Astrocyte of the spinal cord (primary cell): Measurements from ENCODE around the gene PPP1R3D.
A peak's percentile ranks its signal among the peaks of the same experiment; 100 is the strongest.

Experiments used
- DNase-seq: peaks from one replicate; pipeline ENCODE4 v3.0.0; 2011; ENCODE audit warnings: low read depth, low spot score
- H3K4me3 ChIP-seq: 2 replicates; pipeline ENCODE4 v1.5.1; 2011; ENCODE audit warnings: low read depth, mild to moderate bottlenecking, low read length, moderate library complexity
- in situ Hi-C: cut with HindIII; loops from 2 replicates; pipeline ENCODE4 v1.10.0; 2017; ENCODE audit warnings: low sequenced_read_pairs
- TF ChIP-seq, protein P1 (sequence below): IDR thresholded peaks from 2 replicates; pipeline ENCODE4 v1.5.1; 2012; ENCODE audit warnings: low read depth, mild to moderate bottlenecking, low read length, inconsistent platforms

The PPP1R3D gene

DNA sequence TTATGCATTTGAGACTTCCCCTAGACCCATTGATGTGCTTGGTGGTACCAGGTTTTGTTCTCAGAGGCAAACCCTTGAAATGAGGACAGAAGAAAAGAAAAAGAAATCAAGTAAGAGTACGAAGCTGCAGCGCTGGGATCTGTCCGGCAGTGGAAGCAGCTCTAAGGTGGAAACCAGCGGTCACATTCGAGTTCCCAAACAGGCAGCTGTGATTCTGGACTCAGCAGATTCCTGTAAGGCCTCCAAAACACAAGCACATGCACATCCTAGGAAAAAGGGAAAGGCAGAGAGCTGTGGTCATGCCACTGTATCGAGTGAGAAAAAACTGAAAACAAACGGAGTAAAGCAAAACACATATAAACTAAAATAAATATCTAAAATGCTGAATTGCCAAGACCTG lies 4.6 kb upstream of the PPP1R3D start:
- in situ Hi-C loops, result no loop called here
- DNase-seq, result no peak
- TF ChIP-seq, protein P1, sequence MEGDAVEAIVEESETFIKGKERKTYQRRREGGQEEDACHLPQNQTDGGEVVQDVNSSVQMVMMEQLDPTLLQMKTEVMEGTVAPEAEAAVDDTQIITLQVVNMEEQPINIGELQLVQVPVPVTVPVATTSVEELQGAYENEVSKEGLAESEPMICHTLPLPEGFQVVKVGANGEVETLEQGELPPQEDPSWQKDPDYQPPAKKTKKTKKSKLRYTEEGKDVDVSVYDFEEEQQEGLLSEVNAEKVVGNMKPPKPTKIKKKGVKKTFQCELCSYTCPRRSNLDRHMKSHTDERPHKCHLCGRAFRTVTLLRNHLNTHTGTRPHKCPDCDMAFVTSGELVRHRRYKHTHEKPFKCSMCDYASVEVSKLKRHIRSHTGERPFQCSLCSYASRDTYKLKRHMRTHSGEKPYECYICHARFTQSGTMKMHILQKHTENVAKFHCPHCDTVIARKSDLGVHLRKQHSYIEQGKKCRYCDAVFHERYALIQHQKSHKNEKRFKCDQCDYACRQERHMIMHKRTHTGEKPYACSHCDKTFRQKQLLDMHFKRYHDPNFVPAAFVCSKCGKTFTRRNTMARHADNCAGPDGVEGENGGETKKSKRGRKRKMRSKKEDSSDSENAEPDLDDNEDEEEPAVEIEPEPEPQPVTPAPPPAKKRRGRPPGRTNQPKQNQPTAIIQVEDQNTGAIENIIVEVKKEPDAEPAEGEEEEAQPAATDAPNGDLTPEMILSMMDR, result no peak
- no peak overlapping the region for H3K4me3 ChIP-seq

DNA sequence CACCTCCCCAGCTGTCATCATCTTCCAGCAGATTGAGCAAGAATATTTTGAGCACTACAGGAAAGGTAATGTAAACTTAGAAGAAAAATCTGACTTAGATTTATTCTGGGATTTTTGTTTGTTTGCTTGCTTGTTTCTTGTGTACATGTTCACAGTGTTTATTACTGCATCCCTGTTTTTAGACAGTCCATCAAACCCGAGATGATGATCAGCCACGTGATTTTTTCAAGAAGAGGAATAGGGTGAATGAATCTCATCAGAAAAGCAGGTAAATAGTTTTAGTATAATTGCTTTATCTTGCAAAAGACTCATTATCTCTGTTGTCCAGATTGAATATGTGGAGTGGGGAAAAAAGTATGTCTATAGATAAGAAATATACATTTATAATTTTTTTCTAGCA lies 2.1 kb upstream of the PPP1R3D start:
- H3K4me3 ChIP-seq, result no peak overlapping the region
- no peak for DNase-seq
- TF ChIP-seq, protein P1, result no peak
- in situ Hi-C loops, result no loop called here

DNA sequence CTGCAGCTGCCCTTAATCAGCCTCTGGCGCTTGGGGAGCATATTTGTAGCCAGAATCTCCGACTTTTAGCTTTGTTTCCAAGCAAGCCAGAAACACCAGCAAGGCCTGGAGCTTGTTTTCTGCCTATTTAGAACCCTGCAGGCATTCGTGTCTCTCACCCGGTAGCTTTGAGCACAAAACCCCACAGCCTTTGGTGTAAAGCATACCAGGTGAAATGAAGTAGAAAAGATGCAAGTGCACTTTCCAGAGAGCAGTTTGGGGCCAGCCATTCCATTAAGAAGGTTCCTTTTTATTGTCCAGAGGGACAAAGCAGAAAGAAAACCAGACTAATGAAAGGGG lies 820 bp upstream of the PPP1R3D start:
- TF ChIP-seq, protein P1, result no peak
- in situ Hi-C loops, result no loop called here
- no peak for DNase-seq
- H3K4me3 ChIP-seq, result peak overlapping the region; percentile 80

DNA sequence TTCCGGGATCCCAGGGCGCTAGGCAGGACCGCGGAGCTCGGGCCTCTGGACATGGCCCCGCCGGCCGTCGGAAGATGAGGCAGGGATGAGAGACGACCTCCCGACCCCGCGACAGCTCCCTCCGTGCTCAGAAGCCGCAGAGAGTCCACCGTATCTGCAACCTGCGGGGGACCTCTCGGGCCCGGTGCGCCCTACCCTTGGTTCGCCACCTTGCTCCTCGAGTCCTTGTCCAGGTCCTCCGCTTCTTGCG lies 301 bp downstream of the PPP1R3D start:
- no peak for DNase-seq
- H3K4me3 ChIP-seq, result peak overlapping the region; percentile 80
- TF ChIP-seq, protein P1, result no peak
- in situ Hi-C loops, result no loop called here

DNA sequence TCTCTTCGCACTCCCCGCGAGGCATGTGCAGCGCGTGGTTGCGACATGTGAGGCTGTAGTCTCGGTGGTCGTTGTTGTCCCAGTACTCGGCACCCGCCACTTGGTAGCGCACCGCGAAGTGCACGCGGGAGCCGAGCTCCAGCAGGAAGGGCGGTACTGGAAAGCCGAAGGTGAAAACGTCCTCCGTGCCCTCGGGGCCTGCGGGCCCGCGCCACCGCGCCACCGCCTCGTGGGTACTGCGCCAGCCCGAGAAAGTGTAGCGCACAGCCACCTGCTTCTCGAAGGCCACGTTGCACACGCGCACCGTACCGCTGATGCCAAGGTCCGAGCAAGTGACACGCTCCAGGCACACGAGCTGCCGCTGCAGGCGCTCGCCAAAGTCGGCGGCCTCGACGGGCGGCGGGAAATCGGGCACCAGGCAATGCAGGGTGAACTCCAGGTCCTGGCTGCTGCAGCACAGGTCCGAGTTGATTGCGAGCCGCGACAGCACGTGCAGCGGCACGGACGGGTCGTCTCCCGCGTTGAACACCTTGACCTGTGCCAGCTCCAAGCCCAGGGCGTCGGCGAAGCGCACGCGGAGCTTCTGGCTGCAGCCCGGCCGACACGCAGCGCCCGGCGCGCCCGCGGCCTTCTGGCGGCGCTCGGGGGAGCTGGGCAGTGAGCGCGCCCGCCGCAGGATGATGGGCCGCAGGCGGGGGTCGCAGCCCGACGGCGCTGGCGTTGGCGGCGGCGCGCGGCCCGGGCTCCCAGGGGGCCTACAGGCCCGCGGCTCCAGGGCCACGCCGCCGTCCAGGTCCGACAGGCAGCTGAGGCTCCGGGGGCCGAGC lies 840 bp downstream of the PPP1R3D start:
- DNase-seq, result no peak
- H3K4me3 ChIP-seq, result peak overlapping the region; percentile 80
- in situ Hi-C loops, result no loop called here
- TF ChIP-seq, protein P1, result no peak

DNA sequence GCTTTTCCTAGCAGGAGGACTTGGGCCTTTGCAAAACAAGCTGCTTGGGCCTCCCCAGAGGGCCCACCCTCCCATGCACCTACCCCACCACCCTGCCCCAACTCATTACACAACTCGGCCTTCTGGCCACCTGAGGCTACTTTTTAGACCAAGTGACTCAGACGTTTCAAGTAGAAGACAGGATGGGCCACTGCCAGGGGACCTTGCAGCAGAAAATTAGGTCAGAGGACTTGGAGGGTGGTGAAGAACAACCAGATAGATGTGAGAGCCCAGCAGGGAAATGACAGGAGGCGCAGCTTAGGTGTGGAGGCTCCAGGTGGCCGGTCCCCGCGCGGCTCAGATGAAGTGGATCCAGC lies 1.4 kb downstream of the PPP1R3D start:
- H3K4me3 ChIP-seq, result no peak overlapping the region
- DNase-seq, result no peak
- in situ Hi-C loops, result no loop called here
- TF ChIP-seq, protein P1, result no peak

DNA sequence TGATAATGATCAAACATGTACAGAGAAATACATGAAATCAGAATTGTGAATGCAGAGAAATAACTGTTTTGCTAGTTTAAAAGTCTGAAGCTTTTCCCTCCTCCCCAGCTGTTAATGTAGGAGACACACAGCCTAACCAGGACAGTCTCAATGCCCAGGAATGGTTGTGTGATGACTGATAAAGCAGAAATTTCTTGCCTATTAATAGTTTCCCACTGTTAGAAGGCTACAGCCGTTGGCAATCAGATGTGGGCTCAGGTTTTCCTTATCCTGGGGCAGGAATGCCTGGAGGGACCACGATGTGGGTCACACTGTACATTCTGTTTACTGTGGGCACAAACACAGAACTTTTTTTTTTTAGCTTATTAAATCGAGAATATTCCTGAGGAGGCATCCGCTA lies 1.9 kb downstream of the PPP1R3D start:
- DNase-seq, result peak; percentile 35
- in situ Hi-C loops, result no loop called here
- no peak overlapping the region for H3K4me3 ChIP-seq
- TF ChIP-seq, protein P1, result no peak
